ENCODE measurements around the gene PYROXD2. TPM values are rescaled to one million over a fixed set of nuclear protein-coding genes. Genes with fewer than 3 reads are reported as not detected.

Gene PYROXD2
- total and polyA plus RNA-seq, 2 experiments from 2014 or later, result 1.3 to 2.6 TPM

DNA sequence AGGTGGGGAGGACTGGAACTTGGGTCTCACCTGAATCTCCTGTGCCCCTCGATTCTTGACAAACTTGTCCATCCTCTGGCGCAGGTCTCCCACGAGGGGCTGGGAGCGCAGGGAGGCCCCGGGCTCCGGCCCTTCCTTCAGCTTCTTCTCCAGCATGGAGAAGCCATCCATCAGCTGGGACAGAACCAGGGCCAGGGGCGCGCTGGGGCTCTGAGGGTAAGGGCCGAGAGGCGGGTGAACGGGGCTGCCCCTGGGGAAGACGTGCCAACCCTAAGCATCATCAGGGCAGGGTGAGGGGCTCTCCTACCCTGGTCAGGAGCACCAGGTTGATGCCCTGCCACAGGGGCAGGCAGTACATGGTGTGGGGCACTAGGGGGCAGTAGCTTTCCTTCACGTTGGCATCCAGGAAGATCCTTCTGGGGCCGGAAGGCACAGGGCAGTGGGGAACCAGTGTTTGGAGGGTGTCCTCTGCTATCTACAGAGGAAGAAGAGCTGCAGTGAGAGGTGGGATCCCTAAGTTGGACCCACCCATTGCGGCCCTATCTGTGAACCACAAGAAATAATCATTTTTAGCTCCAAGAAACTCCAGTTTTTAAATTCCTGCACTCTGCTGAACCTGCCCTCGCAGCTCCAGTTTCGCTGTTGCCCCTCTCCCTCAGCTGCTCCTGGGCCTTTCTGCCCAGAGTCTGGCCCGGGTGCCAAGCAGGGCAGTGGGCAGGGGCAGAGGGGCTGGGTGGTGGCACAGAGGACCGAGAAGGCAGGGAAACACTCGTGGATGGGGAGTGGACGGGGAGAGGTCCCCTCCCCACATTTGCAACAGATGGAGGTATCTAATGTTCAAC, 10.8 kb upstream of the PYROXD2 start (continued):
- TF ChIP-seq ZNF462 (CRISPR knock-in tag; IDR thresholded peaks at IDR 0.05) (no peak), EZH2 (IDR thresholded peaks at IDR 0.05; ENCODE audit: low read depth, unreplicated experiment) (no peak), ETS1 (IDR thresholded peaks at IDR 0.05) (no peak), POLR2AphosphoS5 (IDR thresholded peaks at IDR 0.05; ENCODE audit: low read depth) (no peak)

DNA sequence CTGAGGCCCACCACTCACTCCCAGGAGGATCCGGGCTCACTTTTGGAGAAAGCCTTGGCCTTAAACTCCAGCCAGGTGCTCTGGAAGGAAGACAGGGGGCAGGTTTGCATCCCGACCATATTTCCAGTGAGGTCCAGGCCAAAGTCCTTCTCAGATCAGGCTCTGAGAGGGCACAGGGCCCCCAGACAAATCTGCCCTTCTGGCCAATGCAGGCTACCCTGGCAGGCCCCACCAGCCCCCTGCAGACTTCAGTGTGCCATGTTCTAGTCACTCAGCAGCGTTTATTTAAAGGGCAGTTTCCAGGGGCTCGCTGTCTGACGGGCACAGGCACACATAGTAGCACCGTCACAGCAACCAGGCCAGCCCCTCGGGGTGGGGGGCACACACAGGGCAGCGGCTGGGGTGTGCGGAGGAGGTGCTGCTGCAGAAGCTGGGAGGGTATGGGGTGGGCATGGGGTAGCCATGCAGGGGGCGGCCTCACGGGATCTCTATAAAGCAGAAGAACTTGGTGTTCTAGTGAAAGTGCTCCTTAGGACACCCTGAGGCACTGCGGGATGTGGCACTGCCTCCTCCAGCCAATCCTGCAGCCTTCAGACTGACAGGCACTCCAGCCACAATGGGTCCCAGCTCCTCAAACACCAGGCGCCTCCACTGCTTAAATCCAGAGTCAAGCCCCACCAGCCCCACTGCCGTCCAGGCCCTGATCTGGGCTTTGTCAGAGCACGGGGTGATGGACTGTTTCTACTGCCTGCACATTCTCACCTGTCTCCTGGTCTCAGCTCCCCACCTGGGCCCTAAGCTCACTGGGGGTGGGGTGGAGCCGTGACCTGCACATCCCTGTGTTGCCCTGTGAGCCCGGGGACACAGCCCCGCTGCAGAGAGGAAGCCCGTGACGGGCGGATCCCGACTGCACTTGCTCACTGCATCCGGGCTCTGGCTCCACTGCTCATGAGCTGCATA, 9.6 kb upstream of the PYROXD2 start:
- Histone ChIP-seq H3K4me2 (no peak overlapping the region), H3K36me3 (ENCODE audit: insufficient read depth) (no peaks in the 10 kb centered on the region), H3K9me2 (ENCODE audit: insufficient read depth) (no peaks in the 10 kb centered on the region), H3F3A (replicated peaks; ENCODE audit: low read depth) (no peaks in the 10 kb centered on the region), H3K4me1 (ENCODE audit: insufficient read depth) (no peaks in the 10 kb centered on the region), H3K27ac (ENCODE audit: low read depth) (no peak overlapping the region), H3K4me3 (no peak overlapping the region), H3K27me3 (ENCODE audit: insufficient read depth) (no peaks in the 10 kb centered on the region), H3K79me2 (replicated peaks; ENCODE audit: insufficient read depth) (no peaks in the 10 kb centered on the region), H2AFZ (no peak overlapping the region), H4K20me1 (replicated peaks; ENCODE audit: insufficient read depth) (no peaks in the 10 kb centered on the region; the same call in 1 of the 2 replicates)
- Mint-ChIP-seq H3K27ac (no peak overlapping the region), H3K4me3 (no peak overlapping the region), H3K9me3 (no peaks in the 10 kb centered on the region), H3K36me3 (ENCODE audit: low read depth) (peaks cover 4% of the 10 kb centered on the region; the same call in 1 of the 3 replicates), H3K27me3 (ENCODE audit: insufficient read depth, low read depth, poor library complexity) (peaks cover 4% of the 10 kb centered on the region), H3K4me1 (no peaks in the 10 kb centered on the region)
- DNase-seq (ENCODE audit: low spot score) (no peak), ATAC-seq (no peak)
- no peak for TF ChIP-seq ZNF331 (CRISPR knock-in tag; IDR thresholded peaks at IDR 0.05; ENCODE audit: low read depth)
- no peak for TF ChIP-seq NANOG (IDR thresholded peaks at IDR 0.05; ENCODE audit: borderline replicate concordance)
- no peak for TF ChIP-seq CREB1 (CRISPR knock-in tag; IDR thresholded peaks at IDR 0.05; ENCODE audit: low read depth)
- TF ChIP-seq EZH2 (IDR thresholded peaks at IDR 0.05; ENCODE audit: low read depth, unreplicated experiment), result no peak
- TF ChIP-seq STAT1 (IDR thresholded peaks at IDR 0.05; ENCODE audit: unreplicated experiment), result no peak
- no peak for TF ChIP-seq CTCF (conservative IDR thresholded peaks at IDR 0.05; ENCODE audit: low read depth in 2 of 2)
